Esophagus squamous epithelium (tissue), 5 donors: ENCODE measurements around the gene ABHD12. TPM values are rescaled to one million over a fixed set of nuclear protein-coding genes. Genes with fewer than 3 reads are reported as not detected.
A peak's percentile ranks its signal among the peaks of the same experiment; 100 is the strongest.
"Not testable (repeated sequence)": the region's sequence is repeated elsewhere in the genome, so short reads cannot be mapped to it uniquely, and the experiment has no call there.

Source experiments
- DNase-seq: peaks from one replicate; lab custom pipeline; 2025; lab: John Stamatoyannopoulos, UW
- H3K27ac ChIP-seq, 4 donors: fragments of 200-600 bp; sonication (generic); one replicate each; pipeline ENCODE4 v1.5.1; 2016 to 2019; ENCODE audit warnings: mild to moderate bottlenecking in 1 of 4
- H3K27me3 ChIP-seq, 4 donors: fragments of 200-600 bp; sonication (generic); 1 replicate in 3 of 4; 2 replicates in 1 of 4; pipeline versions ENCODE4 v1.5.1 to v1.6.0; 2017 to 2021; ENCODE audit warnings: antibody characterized with exemption in 1 of 4
- H3K36me3 ChIP-seq, 3 donors: fragments of 200-600 bp; sonication (generic); one replicate each; pipeline ENCODE4 v1.5.1; 2016 to 2019
- H3K4me1 ChIP-seq, 3 donors: fragments of 200-600 bp; sonication (generic); one replicate each; pipeline ENCODE4 v1.5.1; 2017 to 2019
- H3K4me3 ChIP-seq, 4 donors: fragments of 200-600 bp; sonication (generic); 1 replicate in 3 of 4; 2 replicates in 1 of 4; pipeline ENCODE4 v1.5.1; 2016 to 2019; ENCODE audit warnings: mild to moderate bottlenecking in 2 of 4, moderate library complexity in 1 of 4
- H3K9me3 ChIP-seq, 3 donors: fragments of 200-600 bp; sonication (generic); one replicate each; pipeline ENCODE4 v1.5.1; 2016 to 2019
- CTCF ChIP-seq, 6 experiments: fragments of 450-650 bp in 4 of 6; fragments of 200-600 bp in 2 of 6; sonication (generic) in 2 of 6; IDR thresholded peaks; one replicate each; pipeline ENCODE4 v1.5.1; 2016 to 2019; ENCODE audit warnings: antibody characterized with exemption in 6 of 6, mild to moderate bottlenecking in 4 of 6, moderate library complexity in 4 of 6
- POLR2A ChIP-seq, 4 donors: fragments of 450-650 bp; IDR thresholded peaks; one replicate each; pipeline ENCODE4 v1.6.1; 2017; ENCODE audit warnings: antibody characterized with exemption in 4 of 4, mild to moderate bottlenecking in 4 of 4, moderate library complexity in 3 of 4
- WGBS, 2 donors: methylation state at CpG; one replicate each; pipeline ENCODE4 v1.1.5; 2018; 5-methylcytosine and 5-hydroxymethylcytosine counted together
- intact Hi-C: fragments of 100-400 bp; cut with DNase I; formaldehyde crosslinking; loops from one replicate; pipeline ENCODE4 v1.15.0; 2022
- total RNA-seq, 4 donors: library from RNA; depleted of rRNA; stranded (reverse); fragments of >200 nt; gene quantifications; one replicate each; pipeline ENCODE4 v1.1.0, GENCODE V29; 2016
- donor health status: DM: yes; HTN: yes; CAD: no.

The ABHD12 gene
- total RNA-seq, 4 donors from 2014 or later, result 23.8 to 62.1 (median 36.4) TPM

- intact Hi-C loops, result no loop called here
- H3K36me3 ChIP-seq, result peaks cover 20 to 54% (median 27%) of the 10 kb centered on the region in 3 donors
- no peaks in the 10 kb centered on the region for H3K27me3 ChIP-seq
- DNase-seq, result no peak
- TF ChIP-seq POLR2A (IDR thresholded peaks at IDR 0.05) (no peak), CTCF (IDR thresholded peaks at IDR 0.05) (no peak)
- H3K9me3 ChIP-seq, result no peaks in the 10 kb centered on the region
- H3K4me1 ChIP-seq, result peaks cover 0 to 30% (median 12%) of the 10 kb centered on the region in 3 donors
- 77 to 80% methylated on average over 10 to 11 of the region's 11 CpGs for WGBS, 2 donors
- no peak overlapping the region for H3K4me3 ChIP-seq
- H3K27ac ChIP-seq, result peak overlapping the region in 2 of 4 donors; percentile 23 to 30
These were observed 121.4 kb downstream of the ABHD12 start for GRCh38 chr20:25269057-25269832.

GRCh38 chr20:25260770-25261437, 129.7 kb downstream of the ABHD12 start:
- H3K27ac ChIP-seq, H3K9me3 ChIP-seq, H3K4me3 ChIP-seq, intact Hi-C loops, H3K27me3 ChIP-seq, DNase-seq: not testable (repeated sequence)
- H3K36me3 ChIP-seq, result peaks cover 0 to 45% (median 8%) of the 10 kb centered on the region in 3 donors
- WGBS, 2 donors, result 83 to 86% methylated on average over 3 to 12 of the region's 16 CpGs
- H3K4me1 ChIP-seq, result peaks cover 5 to 26% (median 5%) of the 10 kb centered on the region in 3 donors

GRCh38 chr20:25259788-25260254, 130.8 kb downstream of the ABHD12 start:
- 91 to 96% methylated on average over 5 to 9 of the region's 9 CpGs for whole genome bisulfite sequencing, 2 donors
- H3K27ac ChIP-seq, result no peak overlapping the region
- DNase-seq, result no peak

GRCh38 chr20:25259358-25259757, 131.3 kb downstream of the ABHD12 start:
- TF ChIP-seq POLR2A (IDR thresholded peaks at IDR 0.05) (no peak), CTCF (IDR thresholded peaks at IDR 0.05) (no peak)
- DNase-seq, result no peak
- H3K4me3 ChIP-seq, result no peak overlapping the region
- H3K9me3 ChIP-seq, result no peaks in the 10 kb centered on the region
- peaks cover 0 to 52% (median 8%) of the 10 kb centered on the region in 3 donors for H3K36me3 ChIP-seq
- intact Hi-C loops, result no loop called here
- no peak overlapping the region for H3K27ac ChIP-seq
- no peaks in the 10 kb centered on the region for H3K27me3 ChIP-seq
- WGBS, 2 donors, result 92 to 97% methylated on average over 10 to 11 of the region's 12 CpGs
- H3K4me1 ChIP-seq, result peaks cover 5 to 42% (median 15%) of the 10 kb centered on the region in 3 donors

More at GRCh38 chr20:25259788-25260254, 130.8 kb downstream of the ABHD12 start:
- no peaks in the 10 kb centered on the region for H3K27me3 ChIP-seq
- no peak overlapping the region for H3K4me3 ChIP-seq
- no peak for TF ChIP-seq CTCF (IDR thresholded peaks at IDR 0.05)
- TF ChIP-seq POLR2A (IDR thresholded peaks at IDR 0.05), result no peak
- intact Hi-C loops, result no loop called here
- H3K4me1 ChIP-seq, result peaks cover 5 to 37% (median 15%) of the 10 kb centered on the region in 3 donors
- H3K9me3 ChIP-seq, result no peaks in the 10 kb centered on the region
- H3K36me3 ChIP-seq, result peaks cover 0 to 52% (median 8%) of the 10 kb centered on the region in 3 donors

- Histone ChIP-seq H3K27ac (no peak overlapping the region), H3K9me3 (no peaks in the 10 kb centered on the region), H3K4me3 (no peak overlapping the region), H3K4me1 (peaks cover 5 to 47% (median 15%) of the 10 kb centered on the region in 3 donors), H3K36me3 (peaks cover 0 to 52% (median 8%) of the 10 kb centered on the region in 3 donors), H3K27me3 (no peaks in the 10 kb centered on the region)
- intact Hi-C loops, result no loop called here
- 83 to 88% methylated on average over 2 to 4 of the region's 4 CpGs for WGBS, 2 donors
- no peak for DNase-seq
- no peak for TF ChIP-seq POLR2A (IDR thresholded peaks at IDR 0.05)
- TF ChIP-seq CTCF (IDR thresholded peaks at IDR 0.05), result no peak
These were observed 131.8 kb downstream of the ABHD12 start for GRCh38 chr20:25258828-25259227.
